Measurements from ENCODE around the gene ZMYND19.
"Not testable (repeated sequence)": the region's sequence is repeated elsewhere in the genome, so short reads cannot be mapped to it uniquely, and the experiment has no call there.

The ZMYND19 gene

DNA sequence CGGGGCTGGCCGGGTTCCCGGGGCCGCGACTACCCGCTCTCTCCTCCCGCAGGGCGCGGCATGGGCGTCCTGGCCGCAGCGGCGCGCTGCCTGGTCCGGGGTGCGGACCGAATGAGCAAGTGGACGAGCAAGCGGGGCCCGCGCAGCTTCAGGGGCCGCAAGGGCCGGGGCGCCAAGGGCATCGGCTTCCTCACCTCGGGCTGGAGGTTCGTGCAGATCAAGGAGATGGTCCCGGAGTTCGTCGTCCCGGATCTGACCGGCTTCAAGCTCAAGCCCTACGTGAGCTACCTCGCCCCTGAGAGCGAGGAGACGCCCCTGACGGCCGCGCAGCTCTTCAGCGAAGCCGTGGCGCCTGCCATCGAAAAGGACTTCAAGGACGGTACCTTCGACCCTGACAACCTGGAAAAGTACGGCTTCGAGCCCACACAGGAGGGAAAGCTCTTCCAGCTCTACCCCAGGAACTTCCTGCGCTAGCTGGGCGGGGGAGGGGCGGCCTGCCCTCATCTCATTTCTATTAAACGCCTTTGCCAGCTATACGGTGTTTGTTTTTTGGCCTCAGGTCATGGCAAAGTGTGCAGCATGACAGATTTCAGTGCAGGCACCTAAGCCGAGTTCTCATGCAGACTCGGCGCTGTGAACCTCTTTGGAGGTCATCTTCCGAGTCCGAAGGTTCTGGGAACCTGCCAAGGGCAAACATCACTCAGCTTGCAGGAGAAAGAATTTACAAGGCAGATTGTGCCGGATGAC lies 38.1 kb downstream of the ZMYND19 start:
- peak; percentile 8 for DNase-seq

DNA sequence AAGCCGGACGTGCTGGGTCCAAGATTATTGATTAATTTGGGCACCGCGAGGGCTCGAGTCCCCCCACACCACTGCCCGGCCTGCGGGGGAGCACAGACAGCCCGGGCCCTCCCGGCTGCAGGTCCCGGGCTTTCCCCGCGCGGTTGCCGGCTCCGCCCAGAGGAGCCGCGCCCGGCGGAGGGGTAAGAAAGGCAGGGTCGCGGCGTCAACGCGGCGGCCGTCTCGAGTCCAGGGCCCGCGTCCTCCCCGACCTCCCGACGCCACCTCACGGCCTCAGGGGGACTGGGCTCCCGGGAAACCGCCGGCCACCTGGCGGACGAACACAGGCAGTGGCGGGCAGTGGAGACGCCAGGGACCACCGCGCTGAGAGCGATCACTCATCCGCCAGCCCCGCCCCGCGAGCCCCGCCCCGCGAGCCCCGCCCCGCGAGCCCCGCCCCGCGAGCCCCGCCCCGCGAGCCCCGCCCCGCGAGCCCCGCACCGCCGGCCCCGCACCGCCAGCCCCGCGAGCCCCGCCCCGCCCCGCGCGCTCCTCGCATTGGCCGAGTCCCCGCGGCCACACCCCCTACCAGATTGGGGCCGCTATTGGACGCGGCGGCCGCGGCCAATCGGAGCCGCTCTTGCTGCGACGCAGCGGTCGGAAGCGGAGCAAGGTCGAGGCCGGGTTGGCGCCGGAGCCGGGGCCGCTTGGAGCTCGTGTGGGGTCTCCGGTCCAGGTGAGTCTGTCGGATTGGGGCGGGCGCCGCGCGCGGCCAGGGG lies 38.9 kb downstream of the ZMYND19 start, which contains the start of gene MRPL41:
Gene MRPL41 (plus strand): TSS at position 616 of the 758 bp plus-strand sequence. CDS start 203 bp downstream, outside the sequence.
- DNase-seq, result peak; percentile 96

DNA sequence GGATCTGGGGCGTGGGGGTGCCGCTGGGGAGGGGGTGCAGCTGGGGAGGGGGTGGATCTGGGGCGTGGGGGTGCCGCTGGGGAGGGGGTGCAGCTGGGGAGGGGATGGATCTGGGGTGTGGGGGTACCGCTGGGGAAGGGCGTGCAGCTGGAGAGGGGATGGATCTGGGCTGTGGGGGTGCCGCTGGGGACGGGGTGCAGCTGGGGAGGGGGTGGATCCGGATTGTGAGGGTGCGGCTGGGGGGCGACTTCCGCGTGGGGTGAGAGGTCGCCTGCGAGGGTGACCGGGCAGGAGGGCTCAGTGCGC lies 39.4 kb downstream of the ZMYND19 start:
- DNase-seq, result not testable (repeated sequence)

DNA sequence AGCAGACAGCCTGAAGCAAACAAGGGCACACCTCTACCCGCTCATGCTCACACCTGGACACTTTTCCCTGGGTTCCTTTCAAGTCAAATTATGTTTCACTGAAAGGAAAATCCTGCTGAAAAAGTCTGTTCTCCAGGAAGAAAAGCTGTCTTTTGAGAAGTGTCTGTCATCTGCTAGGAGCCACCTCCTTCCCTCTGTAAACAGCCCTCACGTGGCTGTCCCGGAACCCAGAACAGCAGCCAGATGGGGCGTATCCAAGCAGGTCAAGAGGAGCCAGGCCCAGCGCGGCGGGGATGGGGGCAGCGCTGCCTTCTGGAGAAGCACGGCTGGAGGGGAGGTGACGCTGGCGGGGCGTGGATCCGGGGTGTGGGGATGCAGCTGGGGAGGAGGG lies 40.1 kb downstream of the ZMYND19 start, which contains the start of gene PNPLA7:
Gene PNPLA7 (minus strand): TSS at position 172 of the 391 bp plus-strand sequence. CDS start 205 bp downstream, outside the sequence.
- peak; percentile 78 for DNase-seq

DNA sequence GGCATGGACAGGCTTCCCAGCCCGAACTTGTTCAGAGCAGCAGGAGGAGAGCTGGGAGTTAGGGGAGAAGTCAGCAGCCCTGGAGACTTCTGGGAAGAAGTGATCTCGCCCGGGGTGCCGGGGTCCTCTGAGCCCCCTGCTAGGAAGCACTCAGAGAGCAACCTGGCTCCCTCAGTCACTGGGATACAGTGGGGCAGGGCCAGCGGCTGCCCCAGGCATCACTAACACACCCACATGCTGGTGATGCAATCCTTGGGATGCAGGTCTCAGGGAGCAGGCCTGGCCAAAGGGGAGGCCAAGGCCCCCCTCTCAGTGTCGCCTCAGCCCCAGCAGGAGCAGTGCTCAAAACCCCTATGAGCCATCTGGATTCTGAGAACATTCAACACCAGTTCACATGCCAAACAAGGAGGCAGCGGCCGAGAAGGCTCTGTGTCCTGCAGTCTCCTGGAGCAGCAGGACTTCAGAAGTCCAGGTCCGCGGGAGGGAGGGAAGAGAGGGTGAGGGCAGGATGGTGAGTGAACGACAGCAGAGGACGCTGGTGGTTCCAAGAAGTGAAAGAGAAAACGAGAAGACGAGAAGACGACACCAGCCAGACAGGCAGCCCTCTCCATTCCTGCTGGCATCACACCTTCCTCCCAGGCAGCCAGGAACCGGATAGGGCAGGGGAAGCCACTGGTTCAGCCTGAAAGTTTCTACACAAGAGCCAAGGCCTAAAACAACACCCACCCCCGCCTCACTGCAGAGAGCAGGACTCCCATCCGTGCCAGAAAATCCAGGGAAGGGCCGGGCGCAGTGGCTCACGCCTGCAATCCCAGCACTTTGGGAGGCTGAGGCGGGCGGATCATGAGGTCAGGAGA lies 42.4 kb downstream of the ZMYND19 start:
- no peak for DNase-seq

DNA sequence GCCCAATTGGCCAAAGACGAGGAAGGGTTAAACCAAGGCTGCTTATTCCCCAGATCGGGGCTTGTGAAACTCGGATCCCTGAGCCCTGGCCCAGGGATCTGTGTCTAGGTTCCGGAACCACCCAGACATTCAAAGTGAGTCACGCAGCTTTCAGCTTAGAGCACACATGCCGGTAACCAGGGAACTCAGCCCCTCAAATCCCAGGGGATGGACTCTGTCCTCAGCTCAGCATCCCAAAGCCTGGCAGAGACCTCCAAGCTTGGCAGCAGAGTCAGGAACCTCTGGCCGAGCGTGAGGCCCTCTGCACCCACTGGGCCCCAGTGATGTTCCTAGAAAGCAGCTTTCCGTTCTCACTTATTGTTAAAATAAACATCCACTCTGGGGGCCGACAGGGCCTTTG lies 45.2 kb downstream of the ZMYND19 start:
- no peak for DNase-seq

DNA sequence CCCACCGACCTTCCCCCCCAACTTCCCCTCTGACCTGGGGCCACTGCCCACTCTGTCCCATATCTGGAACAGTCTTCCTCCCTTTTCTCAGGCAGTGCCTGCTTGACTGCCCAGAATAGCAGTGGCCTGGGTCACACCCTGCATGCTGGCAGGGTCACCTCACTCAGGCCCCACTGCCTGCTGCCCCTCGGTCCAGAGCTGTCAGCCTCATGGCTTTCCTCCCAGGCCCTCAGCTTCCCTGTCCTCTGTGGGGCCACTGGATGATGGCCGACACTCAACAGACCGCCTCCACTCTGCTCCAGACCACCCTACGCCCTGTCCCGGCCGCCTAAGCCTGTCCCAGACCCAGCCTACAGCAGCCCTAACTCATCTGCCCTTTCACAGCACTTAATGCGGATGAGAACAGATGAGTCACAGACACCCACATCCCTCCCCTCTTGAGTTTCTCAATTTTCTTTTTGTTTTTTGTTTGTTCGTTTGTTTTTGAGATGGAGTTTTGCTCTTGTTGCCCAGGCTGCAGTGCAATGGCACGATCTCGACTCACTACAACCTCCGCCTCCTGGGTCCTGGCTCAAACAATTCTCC lies 46.0 kb downstream of the ZMYND19 start:
- DNase-seq, result peak; percentile 50

DNA sequence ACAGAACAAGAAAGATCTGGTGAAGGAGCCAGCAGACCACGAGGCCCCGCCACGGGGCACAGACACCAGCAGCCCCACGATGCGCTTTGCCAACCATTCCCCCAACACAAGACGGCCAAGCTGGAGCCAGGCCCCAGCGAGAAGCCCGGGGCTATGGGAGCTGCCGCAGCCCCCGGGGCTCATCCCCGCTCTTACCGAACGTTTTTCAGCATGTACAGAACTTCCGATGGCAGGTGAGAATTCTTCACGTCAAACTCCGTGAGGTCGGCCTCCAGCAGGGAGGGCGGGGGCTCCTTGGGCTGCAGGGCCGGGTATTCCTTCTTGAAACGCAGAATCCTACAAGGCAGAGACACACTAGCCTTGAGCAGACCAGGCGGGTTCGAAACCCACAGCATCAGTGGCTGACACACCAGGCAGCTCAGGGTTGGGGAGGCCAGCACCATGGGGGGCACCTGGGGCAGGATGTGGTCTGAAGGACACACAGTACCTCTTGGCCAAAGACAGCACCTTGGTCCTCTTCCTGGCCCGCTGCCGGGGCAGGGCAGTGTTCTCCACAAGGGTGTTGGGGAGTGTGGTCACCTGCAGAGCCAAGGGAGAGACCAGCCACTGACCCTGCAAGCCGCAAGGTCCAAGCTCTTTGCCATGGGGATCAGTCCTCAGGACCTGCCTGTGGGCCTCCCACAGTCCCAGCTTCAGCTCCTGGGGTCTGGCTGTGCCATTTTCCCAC lies 46.9 kb downstream of the ZMYND19 start:
- DNase-seq, result no peak

DNA sequence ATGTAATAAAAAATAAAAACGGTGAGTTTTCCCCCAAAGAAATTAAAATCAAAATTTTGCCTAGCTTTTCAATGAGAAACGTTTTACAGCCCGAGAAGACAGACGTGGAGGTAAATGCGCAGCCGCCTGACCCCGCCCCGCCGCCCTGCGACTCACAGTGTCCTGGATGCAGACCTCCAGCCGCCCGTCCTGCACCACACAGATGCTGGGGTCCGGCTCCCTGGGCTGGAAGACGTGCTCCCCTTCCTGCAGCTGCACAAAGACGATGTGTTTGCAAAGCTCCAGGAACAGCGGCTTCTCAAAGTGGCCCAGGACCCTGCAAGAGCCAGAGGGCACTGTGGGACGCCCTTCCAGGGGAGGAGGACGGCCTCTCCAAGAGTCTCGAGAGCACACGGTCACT lies 47.8 kb downstream of the ZMYND19 start:
- no peak for DNase-seq

DNA sequence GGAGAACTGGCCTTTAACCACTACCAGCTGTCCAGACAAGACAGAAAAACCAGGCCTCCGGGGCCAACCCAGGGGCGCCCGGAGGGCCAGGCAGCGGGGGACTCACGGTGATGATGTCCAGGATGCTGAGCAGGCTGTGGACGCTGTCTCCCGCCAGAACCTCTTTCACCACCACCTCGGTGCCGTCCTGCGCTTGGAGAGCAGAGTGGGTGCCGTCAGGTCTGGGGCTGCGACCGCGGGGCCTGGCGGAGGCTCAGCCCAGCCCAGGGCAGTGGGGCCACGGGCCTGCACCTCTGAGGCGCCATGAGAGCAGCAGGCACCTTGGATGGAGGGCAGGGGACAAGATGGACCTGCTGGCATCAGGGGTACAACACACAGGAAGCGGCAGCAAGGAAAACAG lies 49.8 kb downstream of the ZMYND19 start:
- no peak for DNase-seq

DNA sequence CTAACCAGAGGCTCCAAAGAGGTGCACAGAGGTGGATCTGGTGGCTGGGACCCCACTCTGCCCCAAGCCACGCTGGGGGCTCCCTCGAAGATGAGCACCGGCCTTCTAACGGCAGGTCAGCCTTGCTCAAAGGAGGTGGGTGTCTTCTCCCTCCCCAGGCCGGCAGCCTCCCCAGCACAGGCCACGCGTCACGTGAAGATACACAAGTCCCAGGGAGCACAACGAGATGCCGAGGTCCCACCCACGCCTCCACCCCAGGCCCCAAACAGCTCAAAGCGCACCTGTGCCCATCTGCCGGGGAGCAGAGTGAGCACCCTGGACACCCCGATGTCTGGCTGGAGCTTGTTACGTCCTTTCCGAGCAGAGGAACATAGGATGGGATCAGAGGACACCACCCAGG lies 52.3 kb downstream of the ZMYND19 start:
- no peak for DNase-seq

DNA sequence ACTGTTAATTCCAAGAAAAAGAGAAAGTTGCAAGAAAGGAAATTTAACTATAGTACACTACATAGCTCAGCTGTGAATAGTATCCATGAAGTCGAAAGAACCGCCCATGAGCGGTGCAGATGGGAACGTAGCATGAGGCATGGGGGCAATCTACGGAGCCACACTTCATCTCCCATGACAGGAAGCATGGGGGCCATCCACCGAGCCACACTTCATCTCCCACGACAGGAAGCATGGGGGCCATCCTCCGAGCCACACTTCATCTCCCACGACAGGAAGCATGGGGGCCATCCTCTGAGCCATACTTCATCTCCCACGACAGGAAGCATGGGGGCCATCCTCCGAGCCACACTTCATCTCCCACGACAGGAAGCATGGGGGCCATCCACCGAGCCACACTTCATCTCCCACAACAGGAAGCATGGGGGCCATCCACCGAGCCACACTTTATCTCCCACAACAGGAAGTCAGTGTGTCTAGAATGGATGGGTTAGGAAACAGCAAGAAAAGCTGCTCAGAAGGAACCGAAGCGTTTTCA lies 53.6 kb downstream of the ZMYND19 start:
- DNase-seq, result not testable (repeated sequence)

DNA sequence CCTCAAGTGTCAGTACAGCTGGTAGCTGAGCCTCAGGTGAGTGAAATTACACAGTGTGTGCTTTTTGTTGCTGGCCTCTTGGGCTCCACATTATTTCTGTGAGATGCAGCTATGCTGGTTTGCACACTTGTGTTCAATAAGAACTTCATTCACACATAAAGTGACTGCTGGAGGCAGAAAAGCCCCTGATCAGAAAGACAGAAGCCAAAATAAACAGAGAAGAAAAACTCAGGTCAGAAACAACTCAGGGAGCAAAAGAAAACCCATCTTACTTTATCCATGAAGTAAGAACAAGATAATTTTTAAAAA lies 55.2 kb downstream of the ZMYND19 start:
- no peak for DNase-seq

DNA sequence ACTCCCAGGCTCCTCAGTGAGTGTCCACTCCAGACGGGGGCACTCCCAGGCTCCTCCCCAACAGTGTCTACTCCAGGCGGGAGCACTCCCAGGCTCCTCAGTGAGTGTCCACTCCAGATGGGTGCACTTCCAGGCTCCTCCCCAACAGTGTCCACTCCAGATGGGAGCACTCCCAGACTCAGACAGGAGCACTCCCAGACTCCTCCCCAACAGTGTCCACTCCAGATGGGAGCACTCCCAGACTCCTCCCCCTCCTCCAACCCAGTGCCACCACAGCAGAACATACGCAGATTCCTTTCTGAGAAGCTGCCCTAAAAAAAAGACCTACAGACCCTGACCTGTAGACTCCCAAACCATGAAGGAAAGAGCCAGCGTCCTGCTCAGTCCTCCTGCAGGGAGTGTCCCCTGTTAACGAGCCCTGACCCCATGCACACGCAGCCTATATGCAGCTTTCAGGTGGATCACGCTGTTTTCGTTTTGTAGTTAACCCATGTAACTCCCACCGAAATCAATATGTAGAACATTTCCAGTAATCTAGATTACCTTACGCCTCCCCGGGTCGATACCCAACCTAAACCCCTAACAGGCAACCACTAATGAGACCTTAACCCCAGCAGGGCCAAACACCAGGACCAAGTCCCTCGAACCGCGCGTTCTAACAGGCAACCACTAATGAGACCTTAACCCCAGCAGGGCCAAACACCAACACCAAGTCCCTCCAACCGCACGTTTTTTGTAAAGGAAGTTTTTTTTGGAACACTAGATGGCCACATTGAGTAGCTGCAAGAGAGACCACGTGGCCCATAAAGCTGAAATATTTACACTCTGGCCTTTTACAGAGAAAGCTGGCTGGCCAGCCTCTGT lies 55.8 kb downstream of the ZMYND19 start:
- DNase-seq, result peak; percentile 59

DNA sequence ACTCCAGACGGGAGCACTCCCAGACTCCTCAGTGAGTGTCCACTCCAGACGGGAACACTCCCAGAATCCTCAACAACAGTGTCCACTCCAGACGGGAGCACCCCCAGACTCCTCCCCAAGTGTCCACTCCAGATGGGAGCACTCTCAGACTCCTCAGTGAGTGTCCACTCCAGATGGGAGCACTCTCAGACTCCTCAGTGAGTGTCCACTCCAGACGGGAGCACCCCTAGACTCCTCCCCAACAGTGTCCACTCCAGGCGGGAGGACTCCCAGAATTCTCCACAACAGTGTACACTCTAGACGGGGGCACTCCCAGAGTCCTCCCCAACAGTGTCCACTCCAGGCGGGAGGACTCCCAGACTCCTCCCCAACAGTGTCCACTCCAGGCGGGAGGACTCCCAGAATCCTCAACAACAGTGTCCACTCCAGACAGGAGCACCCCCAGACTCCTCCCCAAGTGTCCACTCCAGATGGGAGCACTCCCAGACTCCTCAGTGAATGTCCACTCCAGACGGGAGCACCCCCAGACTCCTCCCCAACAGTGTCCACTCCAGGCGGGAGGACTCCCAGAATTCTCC lies 57.3 kb downstream of the ZMYND19 start:
- DNase-seq, result not testable (repeated sequence)

Data from suppressor macrophage treated with lipopolysaccharide for 4 hours (primary cell).